AG04450 (cell line): Measurements from ENCODE around the gene ZNF366. TPM values are rescaled to one million over a fixed set of nuclear protein-coding genes. Genes with fewer than 3 reads are reported as not detected.

ENCODE experiments used
- CTCF ChIA-PET: fragments of 300-600, 350-600 bp; formaldehyde crosslinking; extraction: SDS; loops from one replicate; lab custom pipeline; 2022; ENCODE audit warnings: antibody characterized with exemption, inconsistent platforms; lab: Charles Lee
- POLR2A ChIA-PET: fragments of 350-600 bp; formaldehyde crosslinking; extraction: SDS; loops from one replicate; lab custom pipeline; 2021; ENCODE audit warnings: antibody characterized with exemption, inconsistent platforms; lab: Yijun Ruan, JAX
- DNase-seq: peaks from one replicate; pipeline ENCODE4 v3.0.0-alpha.2; 2011; ENCODE audit warnings: low read depth, low spot score
- H3K27ac ChIP-seq: one replicate; pipeline ENCODE4 v1.5.1; 2012; ENCODE audit warnings: low read depth, low read length, control low read depth
- H3K27me3 ChIP-seq: one replicate; pipeline ENCODE4 v1.6.0; 2012; ENCODE audit warnings: low read length; ENCODE audit not compliant: control insufficient read depth, insufficient read depth
- H3K4me3 ChIP-seq: 2 replicates; pipeline ENCODE4 v1.5.1; 2011; ENCODE audit warnings: mild to moderate bottlenecking, low read depth, low read length, control low read depth
- H3K9me3 ChIP-seq: 2 replicates; pipeline ENCODE4 v1.5.1; 2012; ENCODE audit warnings: low read length; ENCODE audit not compliant: control insufficient read depth, insufficient read depth
- CTCF ChIP-seq: IDR thresholded peaks from 2 replicates; pipeline ENCODE4 v1.5.1; 2011; ENCODE audit warnings: low read depth, low read length, control low read depth, inconsistent platforms
- polyA plus RNA-seq: library from polyadenylated mRNA; depleted of rRNA; stranded (reverse); fragments of >200 nt; gene quantifications from 2 replicates; pipeline ENCODE4 v1.2.3, GENCODE V29; 2011

The ZNF366 gene
- polyA plus RNA-seq, 1 experiment, result not detected

- Histone ChIP-seq H3K27ac (no peak overlapping the region), H3K4me3 (no peak overlapping the region), H3K9me3 (peaks cover 1% of the 10 kb centered on the region; the same call in 1 of the 2 replicates), H3K27me3 (no peaks in the 10 kb centered on the region)
- CTCF ChIA-PET, result no interaction called here
- no peak for TF ChIP-seq CTCF
- no peak for DNase-seq
- POLR2A ChIA-PET, result no interaction called here
These were observed 41.3 kb downstream of the ZNF366 start for GRCh38 chr5:72465601-72466563.

GRCh38 chr5:72465066-72465465, 42.1 kb downstream of the ZNF366 start:
- DNase-seq, result no peak
- Histone ChIP-seq H3K27me3 (no peaks in the 10 kb centered on the region), H3K9me3 (peaks cover 9% of the 10 kb centered on the region; the same call in 1 of the 2 replicates), H3K4me3 (no peak overlapping the region), H3K27ac (no peak overlapping the region)
- POLR2A ChIA-PET, result no interaction called here
- no peak for TF ChIP-seq CTCF
- CTCF ChIA-PET, result no interaction called here

GRCh38 chr5:72464071-72464470, 43.1 kb downstream of the ZNF366 start:
- no peak for TF ChIP-seq CTCF
- Histone ChIP-seq H3K27me3 (no peaks in the 10 kb centered on the region), H3K9me3 (peaks cover 9% of the 10 kb centered on the region; the same call in 1 of the 2 replicates), H3K27ac (no peak overlapping the region), H3K4me3 (no peak overlapping the region)
- CTCF ChIA-PET, result interaction anchor here (1.1 kb wide), 1 partner anchor 355 kb away, joined by 3 read pairs; no protein-coding TSS in a partner anchor
- DNase-seq, result no peak
- POLR2A ChIA-PET, result no interaction called here

GRCh38 chr5:72463449-72464052, 43.7 kb downstream of the ZNF366 start:
- Histone ChIP-seq H3K27me3 (no peaks in the 10 kb centered on the region), H3K27ac (no peak overlapping the region), H3K4me3 (no peak overlapping the region), H3K9me3 (peaks cover 9% of the 10 kb centered on the region; the same call in 1 of the 2 replicates)
- CTCF ChIA-PET, result interaction anchor here (0.5 to 1.1 kb wide), 2 partner anchors 51 to 355 kb away, joined by 3 read pairs; no protein-coding TSS in a partner anchor
- no peak for DNase-seq
- POLR2A ChIA-PET, result no interaction called here
- no peak for TF ChIP-seq CTCF
